ENCODE measurements around the gene RWDD3. TPM values are rescaled to one million over a fixed set of nuclear protein-coding genes. Genes with fewer than 3 reads are reported as not detected.
A peak's percentile ranks its signal among the peaks of the same experiment; 100 is the strongest.

Gene RWDD3
- total RNA-seq (10 to 100 TPM in 1 of 2 donors, 1 to 10 TPM in 1; 8.0 to 18.5 TPM), polyA plus RNA-seq (10 to 100 TPM in 1 of 2 donors, 1 to 10 TPM in 1; 8.2 to 39.9 TPM)
- long read RNA-seq, donor 1, partial matches to known transcripts: 7 of 15 reads
- long read RNA-seq, donor 1, other reads (novel, unspliced or antisense): 0 of 15 reads
- long read RNA-seq, donor 2, partial matches to known transcripts: 0 of 2 reads
- long read RNA-seq, donor 2, other reads (novel, unspliced or antisense): 0 of 2 reads
- long read RNA-seq, donor 3, partial matches to known transcripts: 0 of 11 reads
- long read RNA-seq, donor 3, other reads (novel, unspliced or antisense): 0 of 11 reads
- long read RNA-seq, donor 4, partial matches to known transcripts: 0 of 3 reads
- long read RNA-seq, donor 4, other reads (novel, unspliced or antisense): 0 of 3 reads
- long read RNA-seq, donor 5, transcript RWDD3-203 (2 exons, 1,068 nt): major isoform, 6 of 22 reads
- long read RNA-seq, donor 5, partial matches to known transcripts: 0 of 22 reads
- long read RNA-seq, donor 5, other reads (novel, unspliced or antisense): 10 of 22 reads

GRCh38 chr1:95233737-95234500 is at the start of gene RWDD3:
Gene RWDD3 (plus strand): TSS chr1:95234210. CDS start chr1:95234231, 21 bp downstream.
- Histone ChIP-seq H3K36me3 (ENCODE audit: control insufficient read depth in 4 of 4, insufficient read depth in 4 of 4, low read length in 4 of 4) (no peaks in the 10 kb centered on the region), H3K27ac (ENCODE audit: low read depth in 1 of 2, low read length in 1 of 2) (peak within 1 kb of the TSS; percentile 85 to 95)
- 0 to 1% methylated on average over 52 to 71 of the region's 71 CpGs for WGBS, 2 donors

GRCh38 chr1:95186149-95186548 is 47.9 kb upstream of the RWDD3 start:
- Histone ChIP-seq H3K4me1 (ENCODE audit: control insufficient read depth in 5 of 5, insufficient read depth in 5 of 5, low read length in 5 of 5) (peaks cover 0 to 7% (median 0%) of the 10 kb centered on the region in 5 donors), H3K27me3 (ENCODE audit: control insufficient read depth in 3 of 3, insufficient read depth in 3 of 3, low read length in 2 of 3) (no peaks in the 10 kb centered on the region), H3K4me3 (no peak overlapping the region), H3K9me3 (ENCODE audit: control insufficient read depth in 4 of 4, insufficient read depth in 3 of 4, low read length in 3 of 4) (no peaks in the 10 kb centered on the region), H3K9ac (ENCODE audit: insufficient read depth in 1 of 2, low read length in 2 of 2) (no peak overlapping the region), H3K36me3 (ENCODE audit: control insufficient read depth in 4 of 4, insufficient read depth in 4 of 4, low read length in 4 of 4) (peaks cover 0 to 2% (median 0%) of the 10 kb centered on the region in 4 donors), H3K27ac (ENCODE audit: low read depth in 1 of 2, low read length in 1 of 2) (no peak overlapping the region)
- 92 to 94% methylated on average over 4 of the region's 4 CpGs for WGBS, 2 donors
- no peak for DNase-seq
- no peak for TF ChIP-seq CTCF (IDR thresholded peaks at IDR 0.05; ENCODE audit: control extremely low read depth, extremely low read depth)
- no peak for ATAC-seq (ENCODE audit: insufficient read depth, low FRiP score)

More at GRCh38 chr1:95233737-95234500, at the start of gene RWDD3:
- Histone ChIP-seq H3K4me1 (ENCODE audit: control insufficient read depth in 5 of 5, insufficient read depth in 5 of 5, low read length in 5 of 5) (peaks cover 0 to 15% (median 2%) of the 10 kb centered on the region in 5 donors), H3K9ac (ENCODE audit: insufficient read depth in 1 of 2, low read length in 2 of 2) (peak within 1 kb of the TSS; percentile 88 to 91), H3K4me3 (peak within 1 kb of the TSS; percentile 99), H3K9me3 (ENCODE audit: control insufficient read depth in 4 of 4, insufficient read depth in 3 of 4, low read length in 3 of 4) (no peaks in the 10 kb centered on the region), H3K27me3 (ENCODE audit: control insufficient read depth in 3 of 3, insufficient read depth in 3 of 3, low read length in 2 of 3) (no peaks in the 10 kb centered on the region)
- TF ChIP-seq CTCF (IDR thresholded peaks at IDR 0.05; ENCODE audit: control extremely low read depth, extremely low read depth): peak; percentile 81
- DNase-seq (peak; percentile 95 to 97 (median 95)), ATAC-seq (ENCODE audit: insufficient read depth, low FRiP score) (peak; percentile 99)

GRCh38 chr1:95193591-95193990 is 40.4 kb upstream of the RWDD3 start:
- peaks cover 0 to 12% (median 8%) of the 10 kb centered on the region in 5 donors for H3K4me1 ChIP-seq (ENCODE audit: control insufficient read depth in 5 of 5, insufficient read depth in 5 of 5, low read length in 5 of 5)
- no peaks in the 10 kb centered on the region for H3K9me3 ChIP-seq (ENCODE audit: control insufficient read depth in 4 of 4, insufficient read depth in 3 of 4, low read length in 3 of 4)
- 92 to 93% methylated on average over 1 of the region's 1 CpG for WGBS, 2 donors
- DNase-seq (no peak), ATAC-seq (ENCODE audit: insufficient read depth, low FRiP score) (no peak)
- no peaks in the 10 kb centered on the region for H3K36me3 ChIP-seq (ENCODE audit: control insufficient read depth in 4 of 4, insufficient read depth in 4 of 4, low read length in 4 of 4)
- no peak for TF ChIP-seq CTCF (IDR thresholded peaks at IDR 0.05; ENCODE audit: control extremely low read depth, extremely low read depth)
- H3K27ac ChIP-seq (ENCODE audit: low read depth in 1 of 2, low read length in 1 of 2): no peak overlapping the region
- H3K27me3 ChIP-seq (ENCODE audit: control insufficient read depth in 3 of 3, insufficient read depth in 3 of 3, low read length in 2 of 3): no peaks in the 10 kb centered on the region
- no peak overlapping the region for H3K4me3 ChIP-seq
- H3K9ac ChIP-seq (ENCODE audit: insufficient read depth in 1 of 2, low read length in 2 of 2): no peak overlapping the region

All from lung (tissue), 16 donors.